ENCODE data around the gene JCAD.
A peak's percentile ranks its signal among the peaks of the same experiment; 100 is the strongest.

Gene JCAD

DNA sequence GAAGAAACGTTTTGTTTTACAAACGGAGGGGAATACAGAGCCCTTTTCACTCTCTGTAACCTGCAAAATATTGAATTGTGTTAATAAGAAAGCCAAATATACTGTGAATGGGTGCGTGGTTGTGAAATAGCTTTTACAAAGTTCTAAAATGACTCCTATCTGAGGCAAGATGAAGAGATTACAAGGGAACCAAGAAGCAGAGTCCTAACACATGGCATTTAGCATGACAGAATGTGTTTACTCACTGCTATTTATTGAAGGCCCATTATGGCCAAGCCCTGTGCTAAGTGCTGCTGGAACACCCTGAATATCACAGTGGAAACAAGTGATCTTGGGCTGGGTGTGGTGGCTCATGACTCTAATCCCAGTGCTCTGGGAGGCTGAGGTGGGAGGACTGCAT lies 12.9 kb downstream of the JCAD start:
- DNase-seq (ENCODE audit: low spot score): no peak

- no peak for DNase-seq (ENCODE audit: low spot score)
These were observed 13.4 kb downstream of the JCAD start for GRCh38 chr10:30045961-30046360.

DNA sequence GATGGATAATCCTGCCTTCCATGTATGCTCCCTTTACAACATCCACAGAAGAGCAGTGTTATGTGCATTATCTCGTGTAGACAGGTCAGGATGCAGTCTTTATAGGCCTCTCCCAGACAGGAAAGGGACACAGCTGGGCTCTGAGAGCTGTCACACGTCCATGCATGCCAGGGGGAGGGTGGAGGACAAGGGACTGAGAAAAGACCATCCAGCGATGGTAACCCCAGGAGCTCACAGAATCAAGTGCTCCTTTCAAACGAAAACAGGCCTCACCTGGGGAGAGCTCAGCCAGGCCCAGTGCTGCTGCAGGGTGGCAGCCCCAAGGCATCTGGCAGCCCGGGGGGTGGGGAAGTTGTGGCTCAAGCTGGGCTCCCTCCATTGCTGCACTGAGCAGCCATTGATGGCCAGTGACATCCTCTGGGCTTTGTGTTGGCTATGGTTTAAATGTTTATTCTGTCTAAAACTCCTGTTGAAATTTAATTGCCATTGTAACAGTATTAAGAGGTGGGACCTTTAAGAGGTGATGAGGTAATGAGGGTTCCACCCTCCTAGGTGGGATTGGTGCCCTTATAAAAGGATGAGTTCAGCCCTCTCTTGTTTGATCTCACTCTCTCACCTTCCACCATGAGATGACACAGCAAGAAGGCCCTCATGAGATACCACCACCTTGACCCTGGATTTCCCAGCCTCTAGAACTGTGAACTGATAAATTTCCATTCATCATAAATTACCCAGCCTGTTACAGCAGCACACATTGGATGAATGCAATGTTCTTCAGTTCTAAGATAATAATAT lies 15.7 kb downstream of the JCAD start:
- DNase-seq (ENCODE audit: low spot score): no peak

GRCh38 chr10:30042820-30043219 lies 16.6 kb downstream of the JCAD start:
- DNase-seq (ENCODE audit: low spot score): no peak

- DNase-seq (ENCODE audit: low spot score): no peak
These were observed 17.9 kb downstream of the JCAD start for GRCh38 chr10:30041196-30042105.

DNA sequence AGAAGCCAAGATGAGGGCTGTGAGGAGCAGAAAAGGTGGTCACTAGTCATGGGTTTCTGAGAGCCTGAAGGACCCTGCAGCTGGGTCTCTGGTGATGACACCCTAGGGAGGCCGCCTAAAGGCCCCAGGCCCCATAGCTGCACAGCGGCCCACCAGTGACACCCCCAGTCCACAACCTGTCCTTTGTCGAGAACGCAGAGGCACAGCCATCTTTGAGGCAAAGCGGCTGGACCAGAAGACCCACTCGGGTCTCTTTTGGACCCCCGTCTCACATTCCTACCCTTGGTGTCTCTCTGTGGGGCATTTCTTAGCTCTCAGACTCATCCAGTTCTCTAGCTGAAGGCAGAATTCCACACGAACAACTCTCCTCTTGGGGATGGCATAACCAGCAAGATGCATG lies 18.8 kb downstream of the JCAD start:
- no peak for DNase-seq (ENCODE audit: low spot score)

- DNase-seq (ENCODE audit: low spot score): no peak
These were observed 19.4 kb downstream of the JCAD start for GRCh38 chr10:30039988-30040387.

- DNase-seq (ENCODE audit: low spot score): no peak
These were observed 19.8 kb downstream of the JCAD start for GRCh38 chr10:30039567-30039966.

GRCh38 chr10:30038781-30039536 lies 20.4 kb downstream of the JCAD start:
- DNase-seq (ENCODE audit: low spot score): no peak

DNA sequence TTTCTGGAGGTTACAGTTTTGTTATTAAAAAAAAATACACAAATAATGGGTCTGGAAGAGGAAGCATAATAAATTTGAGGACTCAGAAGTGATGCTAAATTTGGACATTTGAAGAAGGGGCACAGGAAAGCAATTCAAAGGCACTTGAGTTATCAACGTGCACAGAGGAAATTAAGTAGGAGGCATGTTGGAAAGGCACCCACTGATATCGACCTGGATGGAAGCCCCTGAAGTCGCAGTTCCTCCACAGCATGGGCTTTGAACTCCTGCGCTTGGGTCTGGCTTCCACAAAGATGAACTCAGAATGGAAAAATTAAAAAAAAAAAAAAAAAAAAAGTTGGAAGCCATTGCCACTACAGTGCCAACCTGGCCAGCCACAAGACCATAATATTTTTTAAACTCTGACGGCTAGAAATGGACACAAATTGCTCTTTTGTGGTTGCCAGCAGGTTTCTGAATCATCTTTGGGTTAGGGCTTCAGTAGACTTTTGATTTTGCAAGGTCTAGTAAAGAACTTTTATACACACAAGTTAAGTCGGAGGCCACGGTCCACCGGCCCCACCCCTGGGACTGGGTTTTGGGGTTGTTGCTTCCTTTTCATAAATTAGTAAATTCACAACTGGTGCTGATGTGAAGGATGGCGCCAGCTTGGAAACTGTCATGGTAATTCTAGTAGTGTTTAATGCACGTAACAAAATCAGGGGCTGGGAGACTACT lies 21.6 kb downstream of the JCAD start:
- DNase-seq (ENCODE audit: low spot score): no peak

DNA sequence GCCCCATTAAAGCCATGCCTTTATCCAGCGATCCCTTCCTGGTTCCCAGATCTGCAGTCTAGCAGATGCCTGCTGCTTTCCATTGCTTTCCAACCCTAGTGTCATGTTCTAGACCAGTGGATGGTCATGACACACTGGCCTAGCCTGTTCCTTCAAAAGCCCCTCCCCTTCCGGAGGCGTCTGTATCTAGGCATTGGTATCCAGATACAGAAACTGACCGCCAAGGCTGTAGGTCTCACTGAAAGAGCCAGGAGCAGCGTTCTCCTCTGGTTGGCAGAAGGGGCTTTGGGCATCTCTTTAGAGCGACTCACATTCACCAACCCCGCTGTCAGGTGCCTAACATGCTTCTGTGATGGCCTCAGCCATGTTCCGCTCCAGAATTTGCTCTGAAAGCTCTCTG lies 22.6 kb downstream of the JCAD start:
- DNase-seq (ENCODE audit: low spot score): no peak

DNA sequence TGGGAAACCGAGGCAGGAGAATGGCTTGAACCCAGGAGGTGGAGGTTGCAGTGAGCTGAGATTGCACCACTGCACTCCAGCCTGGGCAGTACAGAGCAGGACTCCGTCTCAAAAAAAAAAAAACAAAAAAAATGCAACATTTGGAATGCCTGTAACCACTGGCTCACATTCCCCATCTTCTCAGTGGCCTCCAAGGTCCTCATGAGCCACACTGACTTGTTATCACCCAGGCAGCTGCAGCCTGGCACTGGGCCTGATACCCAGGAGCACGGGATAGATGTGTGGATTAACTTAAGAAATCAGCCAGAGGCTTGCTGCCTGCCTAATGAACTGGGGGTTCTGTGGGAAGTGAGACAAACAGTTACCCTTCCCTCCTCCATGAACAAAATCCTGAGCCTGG lies 23.0 kb downstream of the JCAD start:
- DNase-seq (ENCODE audit: low spot score): peak; percentile 40

- DNase-seq (ENCODE audit: low spot score): no peak
These were observed 24.8 kb downstream of the JCAD start for GRCh38 chr10:30034433-30035137.

DNA sequence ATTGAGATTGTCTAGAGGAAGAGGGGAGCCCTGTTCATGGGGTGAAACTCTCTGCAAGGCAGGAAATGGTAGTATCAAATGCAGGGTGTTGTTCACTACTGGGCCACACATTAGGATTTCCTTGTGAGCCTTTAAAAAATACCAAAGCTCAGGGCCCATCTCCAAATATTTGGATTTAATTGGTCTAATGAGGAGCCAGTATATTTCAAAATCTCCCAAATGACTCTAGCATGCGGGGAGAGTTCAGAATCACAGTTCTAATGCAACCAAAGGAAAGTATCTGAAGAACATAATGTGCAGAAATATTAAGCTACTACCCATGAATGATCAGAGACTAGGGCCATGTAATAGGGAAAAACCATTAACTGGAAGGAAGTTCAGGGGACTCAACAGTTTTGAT lies 27.3 kb downstream of the JCAD start:
- no peak for DNase-seq (ENCODE audit: low spot score)

DNA sequence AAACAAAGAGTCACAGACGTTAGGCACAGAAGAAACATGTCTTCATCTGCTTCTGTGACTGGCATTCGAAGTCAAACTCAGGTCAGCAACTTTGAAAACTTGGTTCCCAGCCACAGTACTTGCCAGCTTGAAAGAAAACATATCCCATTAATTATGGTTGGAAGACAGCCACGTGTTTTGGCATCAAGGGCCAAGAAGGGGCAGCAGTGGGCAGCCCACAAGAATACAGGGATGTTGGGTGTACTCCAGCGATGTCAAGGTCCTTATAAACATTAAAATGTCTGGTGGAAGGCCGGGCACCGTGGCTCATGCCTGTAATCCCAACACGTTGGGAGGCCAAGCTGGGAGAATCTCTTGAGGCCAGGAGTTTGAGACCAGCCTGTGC lies 29.5 kb downstream of the JCAD start:
- DNase-seq (ENCODE audit: low spot score): no peak

DNA sequence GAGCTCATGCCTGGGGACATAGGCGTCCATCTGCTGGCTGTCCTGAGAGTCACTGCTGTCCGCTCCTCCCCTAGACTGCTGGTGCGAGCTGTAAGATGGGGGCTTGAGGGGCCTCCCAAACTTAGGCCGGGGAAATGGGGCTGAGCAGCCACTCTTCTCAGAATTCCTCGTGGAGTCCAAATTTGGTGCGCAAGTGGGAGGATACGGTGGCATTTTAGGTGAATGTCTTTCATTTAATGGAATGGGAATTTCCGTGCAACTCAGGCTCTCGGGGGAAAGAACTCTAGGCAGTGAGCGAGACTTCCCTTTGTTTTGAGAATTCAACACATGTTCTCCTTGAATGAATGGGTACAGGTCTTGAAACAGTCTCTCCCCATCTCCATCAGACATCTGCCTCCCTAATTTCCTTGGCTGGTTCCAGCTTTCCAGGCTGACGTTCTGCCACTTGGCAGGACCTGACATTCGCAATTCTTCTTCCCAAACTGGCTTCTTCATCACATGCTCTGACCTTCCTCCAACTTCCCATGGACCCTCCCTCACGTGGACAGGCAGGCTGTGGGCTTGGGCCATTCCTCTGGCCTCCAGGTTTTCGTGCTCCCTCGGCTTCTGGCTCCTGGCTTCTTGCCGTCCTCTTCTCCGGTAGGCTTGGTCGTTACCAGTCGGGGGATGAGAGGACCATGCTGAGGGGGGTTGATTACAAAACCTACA lies 30.1 kb downstream of the JCAD start:
- no peak for DNase-seq (ENCODE audit: low spot score)

GRCh38 chr10:30028738-30029030 lies 30.7 kb downstream of the JCAD start:
- no peak for DNase-seq (ENCODE audit: low spot score)

- no peak for DNase-seq (ENCODE audit: low spot score)
These were observed 31.2 kb downstream of the JCAD start for GRCh38 chr10:30028006-30028737.

DNA sequence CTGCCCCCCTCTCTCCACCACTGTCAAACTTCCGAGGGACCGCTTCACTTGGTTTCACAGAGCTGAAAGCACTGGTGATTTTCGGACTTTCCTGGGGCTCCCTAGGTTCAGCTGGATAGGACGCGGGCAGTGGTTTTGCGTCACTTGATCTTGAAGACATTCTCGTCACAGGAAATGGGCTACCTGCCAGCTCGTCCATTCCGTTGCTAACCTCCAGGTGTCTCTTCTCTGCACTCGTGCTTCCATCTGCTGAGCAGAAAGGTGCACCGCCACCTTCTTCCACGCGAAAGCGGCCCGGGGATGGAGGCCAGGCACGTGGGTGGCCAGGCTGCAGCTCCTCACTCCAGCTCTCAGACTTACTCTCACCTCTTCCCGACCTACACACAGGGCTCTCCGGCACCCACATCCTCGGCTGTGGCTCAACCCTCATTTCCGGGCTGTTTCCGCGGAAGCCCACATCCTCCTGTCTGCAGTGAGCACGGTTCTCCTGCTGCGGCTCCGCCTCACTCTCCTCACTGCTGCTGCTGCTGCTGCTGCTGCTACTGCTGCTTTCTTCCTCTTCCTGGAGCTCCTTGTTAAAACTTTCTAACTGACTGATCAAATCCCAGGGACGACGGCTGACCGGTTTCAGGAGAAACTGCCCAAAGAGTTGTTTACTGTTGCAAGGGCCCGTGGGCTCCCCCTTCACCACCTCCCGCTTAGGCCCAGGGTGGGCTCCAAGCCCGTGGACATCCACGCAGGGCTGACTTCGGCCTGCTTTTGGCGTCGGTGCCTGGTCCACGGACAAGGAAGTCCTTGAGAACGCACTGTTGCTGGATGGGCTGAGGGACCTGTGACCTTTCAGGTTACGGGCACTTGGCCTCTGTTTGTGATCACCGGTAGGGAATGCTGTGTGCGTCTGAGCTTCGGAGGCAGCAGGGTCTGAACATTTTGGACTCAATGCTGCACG lies 32.1 kb downstream of the JCAD start:
- no peak for DNase-seq (ENCODE audit: low spot score)

Measured in AG08395 (cell line).